Subcutaneous abdominal adipose tissue (tissue), 5 donors: ENCODE data around the gene ANKRD50.

ENCODE experiments used
- H3K27ac ChIP-seq: one replicate; pipeline ENCODE4 v1.7.0; 2013; ENCODE audit warnings: low read depth, mild to moderate bottlenecking, inconsistent platforms, low read length, moderate library complexity
- H3K27me3 ChIP-seq, 5 donors: one replicate each; pipeline ENCODE4 v1.7.0; 2013; ENCODE audit warnings: low read length in 5 of 5, inconsistent platforms in 1 of 5; ENCODE audit not compliant: control insufficient read depth in 5 of 5, insufficient read depth in 4 of 5
- H3K36me3 ChIP-seq, 5 donors: one replicate each; pipeline ENCODE4 v1.7.0; 2013; ENCODE audit warnings: low read length in 5 of 5; ENCODE audit not compliant: control insufficient read depth in 5 of 5, insufficient read depth in 5 of 5
- H3K4me1 ChIP-seq, 5 donors: one replicate each; pipeline ENCODE4 v1.7.0; 2013; ENCODE audit warnings: low read length in 5 of 5, mild to moderate bottlenecking in 3 of 5, moderate library complexity in 1 of 5; ENCODE audit not compliant: control insufficient read depth in 5 of 5, insufficient read depth in 5 of 5
- H3K4me3 ChIP-seq, 5 donors: one replicate each; pipeline ENCODE4 v1.7.0; 2013; ENCODE audit warnings: low read length in 5 of 5, low read depth in 1 of 5
- H3K9ac ChIP-seq, 5 donors: one replicate each; pipeline ENCODE4 v1.7.0; 2013; ENCODE audit warnings: low read length in 5 of 5, mild to moderate bottlenecking in 4 of 5, moderate library complexity in 3 of 5
- H3K9me3 ChIP-seq, 5 donors: one replicate each; pipeline ENCODE4 v1.7.0; 2013; ENCODE audit warnings: low read length in 5 of 5; ENCODE audit not compliant: control insufficient read depth in 5 of 5
- donor health status: healthy.
- donor health status: healthy.
- donor health status: healthy.
- donor health status: healthy.
- donor health status: healthy.

Gene ANKRD50

DNA sequence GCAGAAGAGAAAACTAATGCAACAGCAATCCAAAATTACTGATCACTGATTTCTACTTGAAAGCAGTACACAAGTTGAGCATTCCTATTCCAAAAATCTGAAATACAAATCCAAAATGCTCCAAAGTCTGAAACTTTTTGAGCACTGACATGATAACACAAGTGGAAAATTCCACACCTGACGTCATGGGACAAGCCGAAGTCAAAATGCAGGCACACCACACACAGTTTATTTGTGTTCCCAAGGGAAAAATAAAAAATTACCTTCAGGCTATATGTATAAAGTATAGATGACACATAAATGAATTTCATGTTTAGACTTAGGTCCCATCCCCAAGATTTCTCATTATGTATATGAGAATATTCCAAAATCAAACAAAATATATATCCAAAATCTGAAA lies 20.7 kb downstream of the ANKRD50 start:
- Histone ChIP-seq H3K4me3 (no peak overlapping the region), H3K27ac (no peak overlapping the region), H3K27me3 (no peaks in the 10 kb centered on the region), H3K36me3 (peaks cover 0 to 5% (median 0%) of the 10 kb centered on the region in 5 donors), H3K4me1 (no peaks in the 10 kb centered on the region), H3K9ac (no peak overlapping the region), H3K9me3 (peaks cover 0 to 6% (median under 1%) of the 10 kb centered on the region in 5 donors)

DNA sequence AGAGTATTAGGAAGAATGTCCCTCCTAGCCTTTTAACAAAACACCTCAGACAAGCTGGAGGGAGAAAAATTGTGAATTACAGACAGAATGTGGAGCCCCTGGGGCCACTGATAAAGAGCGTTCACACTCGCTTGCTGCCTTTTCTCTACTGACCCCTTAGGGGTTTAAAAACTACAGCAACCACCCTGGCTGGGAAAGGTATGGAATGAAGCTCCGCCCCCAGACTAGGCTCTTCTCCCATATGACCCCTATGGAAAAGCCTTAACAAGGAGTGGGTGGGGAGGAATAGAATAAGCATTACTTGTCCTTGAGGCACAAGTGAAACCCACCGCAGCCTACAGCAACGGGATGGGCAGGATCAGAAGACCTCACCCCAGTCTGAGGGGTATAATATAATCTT lies 26.3 kb downstream of the ANKRD50 start:
- no peak overlapping the region for H3K4me3 ChIP-seq
- H3K27ac ChIP-seq, result no peak overlapping the region
- no peaks in the 10 kb centered on the region for H3K9me3 ChIP-seq
- no peaks in the 10 kb centered on the region for H3K27me3 ChIP-seq
- H3K36me3 ChIP-seq, result peaks cover 0 to 4% (median 0%) of the 10 kb centered on the region in 5 donors
- H3K4me1 ChIP-seq, result peaks cover 0 to 2% (median 0%) of the 10 kb centered on the region in 5 donors
- no peak overlapping the region for H3K9ac ChIP-seq

DNA sequence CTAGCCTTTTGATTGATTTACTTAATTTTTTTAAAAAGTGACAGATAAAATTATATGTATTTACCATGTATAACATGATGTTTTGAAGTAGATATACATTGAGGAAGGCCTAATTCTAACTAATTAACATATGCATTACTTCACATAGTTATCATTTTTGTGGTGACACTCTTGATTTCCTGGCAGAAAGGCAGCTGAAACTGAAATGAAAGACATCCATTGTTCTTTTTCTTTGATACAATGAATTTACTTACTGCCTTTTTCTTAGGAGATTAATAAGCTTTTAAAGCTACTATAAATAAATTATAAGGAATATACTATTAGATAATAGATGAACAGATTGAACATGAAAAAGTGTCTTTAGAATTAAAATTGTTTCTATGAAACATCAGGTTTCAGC lies 26.7 kb downstream of the ANKRD50 start:
- Histone ChIP-seq H3K27me3 (no peaks in the 10 kb centered on the region), H3K4me1 (peaks cover 0 to 2% (median 0%) of the 10 kb centered on the region in 5 donors), H3K36me3 (peaks cover 0 to 4% (median 0%) of the 10 kb centered on the region in 5 donors), H3K27ac (no peak overlapping the region), H3K9ac (no peak overlapping the region), H3K9me3 (no peaks in the 10 kb centered on the region), H3K4me3 (no peak overlapping the region)

DNA sequence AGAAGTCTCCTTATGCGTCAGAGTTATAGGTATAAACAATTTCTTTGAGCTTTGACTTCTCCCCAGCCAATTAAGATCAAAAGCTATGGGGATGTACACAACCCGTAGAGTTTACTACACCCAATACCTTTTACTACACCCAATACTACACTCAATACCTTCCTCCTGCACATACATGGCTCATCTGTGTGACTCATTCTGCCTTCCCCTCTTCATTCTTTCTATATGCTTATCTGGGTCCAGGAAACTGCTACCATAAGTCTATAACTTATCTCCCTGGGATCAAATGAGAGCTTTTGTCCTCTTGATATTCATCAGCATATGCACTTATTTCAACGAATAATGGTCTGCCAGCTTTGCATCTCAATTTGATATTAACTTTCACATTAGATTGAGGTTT lies 28.2 kb downstream of the ANKRD50 start:
- H3K36me3 ChIP-seq, result peaks cover 0 to 3% (median 0%) of the 10 kb centered on the region in 5 donors
- H3K9ac ChIP-seq, result no peak overlapping the region
- no peaks in the 10 kb centered on the region for H3K9me3 ChIP-seq
- H3K27ac ChIP-seq, result no peak overlapping the region
- peaks cover 0 to 2% (median 0%) of the 10 kb centered on the region in 5 donors for H3K4me1 ChIP-seq
- no peaks in the 10 kb centered on the region for H3K27me3 ChIP-seq
- no peak overlapping the region for H3K4me3 ChIP-seq

DNA sequence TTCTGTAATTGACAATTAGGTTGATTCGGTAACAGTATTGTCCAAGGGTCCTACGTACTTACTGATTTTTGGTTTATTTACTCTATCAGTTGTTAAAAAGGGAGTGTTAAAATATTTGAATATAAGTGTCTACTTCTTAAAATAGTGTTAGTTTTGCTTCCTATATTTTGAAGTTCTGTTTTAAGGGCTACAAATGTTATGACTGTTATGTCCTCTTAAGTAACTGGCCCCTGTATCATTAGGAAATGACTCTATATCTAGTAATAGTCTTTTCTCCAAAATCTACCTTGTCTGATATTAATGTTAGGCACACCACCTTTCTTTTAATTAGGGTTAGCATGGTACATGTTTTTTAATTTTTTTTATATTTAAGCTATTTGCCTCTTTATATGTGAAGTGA lies 30.1 kb downstream of the ANKRD50 start:
- Histone ChIP-seq H3K4me3 (no peak overlapping the region), H3K27ac (no peak overlapping the region)

DNA sequence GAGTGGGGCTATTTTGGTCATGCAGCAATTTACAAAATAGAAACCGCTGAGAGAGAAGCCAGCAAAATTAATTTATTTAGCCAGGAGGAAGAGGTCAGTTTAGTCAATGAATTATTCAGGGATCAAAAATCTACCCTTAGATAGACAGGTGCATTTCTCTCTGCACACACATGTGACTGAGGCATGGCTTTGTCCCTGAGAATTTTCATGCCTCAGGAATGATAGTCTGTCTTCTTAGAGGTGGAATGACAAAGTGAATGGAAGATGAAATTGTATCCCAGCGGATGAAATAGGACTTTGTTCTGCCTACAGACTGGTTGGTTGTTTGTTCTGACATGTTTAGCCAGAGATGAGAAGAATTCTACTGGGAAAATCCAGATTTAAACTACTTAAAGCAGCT lies 46.0 kb downstream of the ANKRD50 start:
- Histone ChIP-seq H3K9me3 (no peaks in the 10 kb centered on the region), H3K9ac (no peak overlapping the region)

More for the DNA sequence above, 30.1 kb downstream of the ANKRD50 start:
- Histone ChIP-seq H3K4me1 (peaks cover 0 to 2% (median 0%) of the 10 kb centered on the region in 5 donors), H3K36me3 (peaks cover 0 to 14% (median 6%) of the 10 kb centered on the region in 5 donors), H3K9ac (no peak overlapping the region), H3K27me3 (no peaks in the 10 kb centered on the region), H3K9me3 (no peaks in the 10 kb centered on the region)

DNA sequence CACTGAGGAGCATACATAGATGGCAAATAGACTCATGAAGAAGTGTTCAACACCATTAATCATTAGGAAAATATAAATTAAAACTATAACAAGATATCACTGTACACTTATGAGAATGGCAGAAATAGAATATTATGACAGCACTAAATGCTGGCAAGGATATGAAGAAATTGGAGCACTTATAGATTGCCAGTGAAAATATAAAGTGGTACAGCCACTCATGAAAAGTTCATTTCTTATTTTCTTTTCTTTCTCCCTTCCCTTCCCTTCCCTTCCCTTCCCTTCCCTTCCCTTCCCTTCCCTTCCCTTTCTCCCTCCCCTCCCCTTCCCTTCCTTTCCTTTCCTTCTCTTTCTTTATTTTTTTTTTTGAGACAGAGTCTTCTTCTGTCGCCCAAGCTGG lies 53.7 kb downstream of the ANKRD50 start:
- Histone ChIP-seq H3K27me3 (no peaks in the 10 kb centered on the region), H3K27ac (no peak overlapping the region), H3K4me3 (no peak overlapping the region), H3K4me1 (no peaks in the 10 kb centered on the region), H3K36me3 (no peaks in the 10 kb centered on the region), H3K9me3 (peaks cover 0 to 3% (median 0%) of the 10 kb centered on the region in 5 donors), H3K9ac (no peak overlapping the region)

More for the DNA sequence above, 46.0 kb downstream of the ANKRD50 start:
- no peaks in the 10 kb centered on the region for H3K27me3 ChIP-seq
- H3K4me1 ChIP-seq, result no peaks in the 10 kb centered on the region
- peaks cover 16 to 30% (median 26%) of the 10 kb centered on the region in 5 donors for H3K36me3 ChIP-seq
- no peak overlapping the region for H3K27ac ChIP-seq
- H3K4me3 ChIP-seq, result no peak overlapping the region

DNA sequence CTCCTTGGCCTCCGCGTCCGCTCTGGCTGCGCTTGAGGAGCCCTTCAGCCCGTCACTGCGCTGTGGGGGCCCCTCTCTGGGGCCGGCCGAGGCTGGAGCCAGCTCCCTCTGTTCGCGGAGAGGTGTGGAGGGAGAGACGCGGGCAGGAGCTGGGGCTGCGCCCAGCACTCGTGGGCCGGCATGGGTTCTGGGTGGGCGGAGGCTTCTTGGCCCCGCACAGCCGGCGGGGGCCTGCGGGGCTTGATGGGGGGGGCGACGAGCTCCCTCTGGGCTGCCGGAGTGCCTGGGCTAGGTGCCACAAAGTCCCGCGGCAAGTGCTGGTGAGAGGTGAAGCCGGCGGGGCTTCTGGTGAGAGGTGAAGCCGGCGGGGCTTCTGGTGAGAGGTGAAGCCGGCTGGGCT lies 61.9 kb downstream of the ANKRD50 start:
- Histone ChIP-seq H3K9ac (no peak overlapping the region), H3K9me3 (no peaks in the 10 kb centered on the region), H3K27me3 (no peaks in the 10 kb centered on the region), H3K36me3 (peaks cover 0 to 3% (median 0%) of the 10 kb centered on the region in 5 donors), H3K27ac (no peak overlapping the region), H3K4me1 (no peaks in the 10 kb centered on the region), H3K4me3 (no peak overlapping the region)

DNA sequence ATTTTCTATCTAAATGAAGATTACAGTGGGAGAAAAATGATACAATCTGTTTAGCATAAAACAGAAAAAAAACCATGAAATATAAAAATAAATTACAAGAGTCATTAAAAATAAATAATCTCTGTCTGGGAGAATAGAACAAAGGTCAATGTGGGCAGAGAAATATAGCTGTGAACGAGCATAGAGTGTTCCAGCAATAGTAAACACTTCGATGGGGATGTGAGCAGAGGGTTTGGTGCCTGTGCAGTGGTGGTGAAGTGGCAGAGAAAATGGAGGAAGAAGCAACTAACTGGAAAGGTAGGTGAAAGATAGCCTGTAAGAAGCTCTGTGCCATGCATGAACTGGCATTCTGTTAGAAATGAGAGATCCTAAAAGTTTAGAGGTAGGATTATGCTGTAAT lies 64.9 kb downstream of the ANKRD50 start:
- H3K9me3 ChIP-seq, result no peaks in the 10 kb centered on the region
- no peak overlapping the region for H3K27ac ChIP-seq
- H3K4me3 ChIP-seq, result no peak overlapping the region
- H3K36me3 ChIP-seq, result peaks cover 0 to 3% (median 0%) of the 10 kb centered on the region in 5 donors
- H3K27me3 ChIP-seq, result no peaks in the 10 kb centered on the region
- no peaks in the 10 kb centered on the region for H3K4me1 ChIP-seq
- H3K9ac ChIP-seq, result no peak overlapping the region

DNA sequence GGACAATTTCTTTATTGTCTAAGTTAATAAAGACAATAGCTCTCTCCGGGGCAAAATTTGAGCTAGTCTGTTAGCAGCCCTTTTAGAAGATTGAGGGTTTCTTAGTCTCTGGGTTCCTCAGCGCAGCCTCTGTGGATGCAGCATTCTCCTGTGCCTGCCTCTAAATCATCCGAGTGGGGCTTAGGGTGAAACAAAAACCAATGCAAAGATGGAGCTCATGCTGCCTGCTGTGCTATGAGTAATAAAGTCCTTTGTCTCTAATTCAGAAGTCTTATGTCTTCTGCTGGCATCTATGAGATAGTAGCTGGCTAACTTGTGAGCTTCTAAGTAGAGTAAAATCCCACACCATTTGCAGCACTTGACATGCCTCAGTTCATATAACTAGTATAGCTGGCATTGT lies 67.9 kb downstream of the ANKRD50 start:
- H3K27me3 ChIP-seq, result no peaks in the 10 kb centered on the region
- H3K4me3 ChIP-seq, result no peak overlapping the region
- H3K4me1 ChIP-seq, result no peaks in the 10 kb centered on the region
- no peaks in the 10 kb centered on the region for H3K9me3 ChIP-seq
- H3K9ac ChIP-seq, result no peak overlapping the region
- H3K27ac ChIP-seq, result no peak overlapping the region
- H3K36me3 ChIP-seq, result no peaks in the 10 kb centered on the region

DNA sequence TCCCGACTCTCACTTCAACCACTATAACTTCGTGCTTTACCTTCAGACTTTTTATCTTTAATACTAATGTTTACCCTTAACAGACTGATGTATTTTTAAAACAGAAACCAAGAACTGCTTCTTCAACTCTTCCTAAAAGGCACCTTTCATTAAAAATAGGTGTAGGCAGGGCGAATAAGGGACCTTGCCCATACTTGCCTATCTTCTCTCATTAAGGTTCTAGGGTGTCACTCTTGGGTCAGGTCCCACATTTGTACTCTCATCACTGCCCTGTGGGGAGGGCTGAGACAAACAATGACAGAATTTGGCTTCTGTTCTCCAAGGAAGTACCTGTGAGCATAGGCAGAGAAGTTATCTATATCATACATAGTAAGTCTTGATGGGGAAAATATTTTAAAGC lies 69.7 kb downstream of the ANKRD50 start:
- Histone ChIP-seq H3K36me3 (no peaks in the 10 kb centered on the region), H3K27ac (no peak overlapping the region), H3K9ac (no peak overlapping the region), H3K4me3 (no peak overlapping the region), H3K4me1 (no peaks in the 10 kb centered on the region), H3K9me3 (no peaks in the 10 kb centered on the region), H3K27me3 (no peaks in the 10 kb centered on the region)
